ENCODE measurements around the gene ACOXL.

Gene ACOXL

DNA sequence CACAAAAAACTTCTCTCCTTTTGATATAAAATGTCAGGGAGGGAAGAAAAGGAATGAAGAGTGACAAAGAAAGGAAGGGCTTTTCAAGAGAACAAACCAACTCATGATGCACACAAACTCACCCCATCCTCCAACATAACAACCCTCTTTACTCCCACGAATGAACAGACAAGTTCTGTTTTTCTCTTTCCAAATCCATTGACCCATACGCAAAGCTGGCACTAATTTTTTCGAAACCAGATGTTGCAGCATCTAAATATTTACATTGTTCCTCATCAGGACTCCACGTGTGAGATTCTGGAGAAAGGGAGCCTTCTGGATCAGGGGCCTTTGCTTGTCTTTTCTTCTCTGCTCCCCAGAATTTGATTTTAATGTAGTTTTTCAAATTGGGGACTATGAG, 245.0 kb downstream of the ACOXL start:
- DNase-seq (ENCODE audit: low read depth in 2 of 2), result no peak

DNA sequence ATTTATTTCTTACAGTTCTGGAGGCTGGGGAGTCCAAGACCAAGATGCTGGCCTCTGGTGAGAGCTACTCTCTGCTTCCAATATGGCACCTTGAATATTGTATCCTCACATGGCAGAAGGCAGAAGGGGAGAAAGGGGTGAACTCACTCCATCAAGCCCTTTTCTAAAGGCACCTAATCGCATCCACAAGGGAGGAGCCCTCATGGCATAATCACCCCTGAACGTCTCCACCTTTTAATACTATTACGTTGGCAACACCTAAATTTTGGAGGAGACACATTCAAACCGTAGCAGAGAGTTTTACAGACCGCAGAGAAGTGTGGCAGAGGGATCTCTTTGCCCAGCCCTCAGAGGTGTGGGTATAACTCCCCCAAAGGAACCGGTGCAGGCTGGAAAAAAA, 245.8 kb downstream of the ACOXL start:
- DNase-seq (ENCODE audit: low read depth in 2 of 2), result no peak

DNA sequence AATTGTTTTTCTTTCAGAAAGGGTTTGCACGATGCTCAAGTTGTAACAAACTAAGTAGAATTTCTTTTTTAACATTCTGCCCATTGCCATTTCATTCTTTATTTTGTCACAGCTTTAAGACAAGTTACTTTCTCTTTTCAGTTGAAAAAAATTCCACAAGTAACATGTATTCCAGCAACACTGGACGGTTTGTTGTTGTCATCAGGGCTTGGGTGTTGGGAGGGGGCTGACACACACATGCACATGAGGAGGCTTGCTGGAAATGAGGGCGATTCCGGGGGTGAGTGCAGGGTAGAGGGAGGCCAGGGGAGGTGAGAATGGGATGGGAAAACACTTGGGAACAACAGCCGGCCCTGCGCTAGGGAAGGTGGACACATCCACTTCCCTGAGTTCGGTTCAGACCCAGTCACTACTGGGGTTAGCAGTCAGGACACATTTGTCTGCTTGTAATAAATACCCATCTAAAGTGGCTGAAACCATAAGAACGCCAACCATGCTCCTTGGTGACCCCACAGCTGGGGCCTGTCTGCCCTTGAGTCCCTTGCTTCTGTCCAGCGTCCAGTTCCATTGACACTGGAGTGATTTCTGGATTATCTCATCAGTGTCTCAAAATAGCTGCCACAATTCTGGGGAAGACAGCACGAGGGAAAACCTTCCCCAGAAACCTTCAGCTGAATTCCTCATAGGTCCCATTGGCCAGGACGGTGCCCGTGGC, 246.5 kb downstream of the ACOXL start:
- DNase-seq (ENCODE audit: low read depth in 2 of 2), result no peak

DNA sequence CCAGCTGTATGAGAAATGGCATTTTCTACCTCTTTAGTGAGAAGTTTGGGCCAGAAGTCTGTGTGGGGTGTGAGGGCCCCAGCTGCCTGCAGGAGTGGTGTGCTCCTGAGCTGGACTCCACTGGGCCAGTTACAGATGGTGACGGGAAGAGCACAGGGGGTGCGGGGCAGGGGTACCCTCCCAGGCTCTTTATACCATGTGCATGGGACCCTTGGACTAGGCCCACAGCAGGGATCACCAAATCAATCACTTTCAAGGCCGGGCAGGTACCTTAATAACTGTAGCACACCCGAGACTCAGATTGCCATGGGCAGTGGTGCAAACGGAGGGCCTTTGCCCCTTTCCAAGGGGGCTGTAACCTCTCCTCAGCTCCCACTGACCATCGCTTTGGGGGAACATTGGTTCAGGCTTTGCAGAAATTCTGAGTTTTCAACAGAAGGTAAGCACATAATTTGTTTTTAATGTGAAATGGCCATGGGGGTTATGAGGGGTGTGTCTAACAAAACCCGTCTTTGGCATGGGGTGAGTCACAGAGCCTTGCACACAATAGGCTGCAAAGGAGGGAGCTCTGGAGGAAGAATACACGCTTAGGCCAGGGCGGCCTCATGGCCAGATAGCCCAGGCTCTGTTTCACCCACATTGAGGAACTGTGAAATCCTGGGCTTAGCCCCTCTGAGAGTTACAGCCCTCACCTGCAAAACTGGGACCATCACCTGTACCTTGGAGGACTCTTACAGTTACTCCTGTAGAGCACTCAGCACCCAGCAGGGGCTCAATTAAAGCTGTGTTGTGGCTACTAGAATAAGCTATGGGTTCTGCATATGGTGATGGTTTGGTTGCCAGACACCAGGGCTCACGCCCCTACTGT, 247.3 kb downstream of the ACOXL start:
- no peak for DNase-seq (ENCODE audit: low read depth in 2 of 2)

DNA sequence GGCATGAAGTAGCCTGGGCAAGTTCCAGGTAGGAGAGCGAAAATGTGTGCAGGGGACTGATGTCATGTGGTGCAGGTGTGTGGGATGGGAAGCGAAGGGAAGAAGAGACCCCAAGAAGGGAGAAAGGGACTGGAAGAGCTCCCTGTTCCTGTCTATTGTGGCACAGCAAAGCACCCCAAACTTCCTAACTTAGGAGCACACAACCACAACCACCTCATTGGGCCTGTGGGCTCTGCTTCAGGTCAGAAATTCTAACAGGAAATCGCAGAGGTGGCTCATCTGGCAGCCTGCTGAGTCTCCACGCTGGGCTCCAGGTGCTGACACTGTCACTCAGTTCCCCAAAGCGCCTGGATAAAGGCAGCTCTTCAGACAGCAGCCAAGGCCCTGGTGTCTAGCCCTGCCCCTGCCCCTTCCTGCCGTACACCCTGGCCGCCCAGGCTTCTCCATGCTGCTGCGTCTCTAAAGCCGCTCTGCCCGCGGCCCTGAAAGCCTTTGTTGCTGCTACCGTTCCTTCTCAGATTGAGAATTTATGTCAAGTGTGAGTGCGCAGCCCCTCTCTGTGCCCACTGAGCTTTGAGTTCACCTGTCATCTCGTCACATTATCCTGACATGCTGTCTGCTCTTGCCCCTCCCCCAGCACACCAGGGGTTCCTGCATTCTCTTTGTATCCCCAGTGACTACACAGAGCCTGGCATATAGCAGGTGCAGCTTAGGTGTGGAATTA, 248.1 kb downstream of the ACOXL start:
- no peak for DNase-seq (ENCODE audit: low read depth in 2 of 2)

DNA sequence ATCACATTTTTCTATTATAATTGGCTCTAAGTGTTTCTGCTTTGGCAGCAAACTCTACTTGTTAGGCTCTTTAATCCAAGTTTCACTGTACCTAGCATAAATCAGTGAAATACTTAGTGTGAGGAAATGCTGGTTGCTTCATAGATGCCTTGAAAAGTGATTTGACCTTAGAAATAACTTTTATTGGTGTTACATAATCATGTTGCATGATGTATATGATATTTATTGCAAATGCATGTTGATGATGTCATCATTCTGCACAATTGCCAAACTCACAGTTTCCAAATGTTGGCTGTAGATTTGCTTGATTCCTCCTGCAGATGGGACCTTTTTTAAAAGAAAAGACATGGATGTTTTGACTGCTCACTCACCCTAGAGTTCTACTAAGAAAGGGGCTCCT, 250.8 kb downstream of the ACOXL start:
- no peak for DNase-seq (ENCODE audit: low read depth in 2 of 2)

DNA sequence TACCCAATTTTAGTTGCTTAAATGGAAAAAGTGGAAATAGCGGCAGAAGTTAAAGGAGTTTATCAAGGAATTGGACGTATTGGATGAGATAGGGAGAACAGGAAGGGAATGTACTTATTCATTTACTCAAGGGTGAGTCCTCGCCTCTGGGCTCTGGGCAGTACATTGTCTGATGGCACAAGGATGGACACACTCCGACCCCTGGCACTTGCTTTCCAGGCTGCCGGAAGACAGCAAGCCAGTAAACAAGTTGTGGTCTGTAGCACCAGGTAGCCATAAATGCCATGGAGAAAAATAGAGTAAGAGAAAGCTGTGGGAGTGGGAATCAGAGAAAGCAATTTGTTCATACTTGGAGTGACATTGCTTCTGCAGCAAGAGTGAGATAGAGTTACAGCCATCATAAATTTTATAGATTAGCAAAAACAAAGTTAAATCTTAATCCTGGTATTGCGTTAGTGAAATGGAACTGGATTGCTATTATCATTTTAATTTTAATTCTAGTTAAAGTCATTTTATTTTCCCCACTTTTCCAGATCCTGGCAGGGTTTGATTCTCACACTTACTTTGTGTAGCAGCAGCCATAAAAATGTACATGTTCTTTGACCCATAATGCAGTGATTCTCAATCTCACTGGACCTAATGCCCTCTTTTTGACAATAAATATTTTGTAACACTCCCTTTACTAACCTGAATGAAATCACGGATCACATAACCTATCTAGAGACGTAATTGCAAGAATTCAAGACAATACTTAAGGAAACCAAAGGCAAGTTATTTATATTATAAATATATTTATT, 252.5 kb downstream of the ACOXL start:
- DNase-seq (ENCODE audit: low read depth in 2 of 2), result no peak

DNA sequence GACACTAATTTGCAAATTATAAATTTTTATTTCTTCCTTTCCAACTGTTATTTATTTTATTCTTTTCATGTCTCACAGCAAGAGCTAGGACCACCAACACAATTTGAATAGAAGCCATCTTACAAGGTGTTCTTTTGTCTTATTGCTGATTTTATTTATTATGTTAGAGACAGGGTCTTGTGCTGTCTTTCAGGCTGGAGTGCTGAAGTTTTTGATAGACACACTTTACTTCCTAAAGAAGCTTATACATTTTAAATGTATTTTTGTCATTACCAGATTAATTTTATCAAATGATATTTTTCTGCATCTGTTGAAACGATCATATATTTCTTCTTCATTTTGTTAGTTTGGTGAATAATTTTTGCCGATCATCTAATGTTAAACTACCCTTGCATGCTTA, 258.1 kb downstream of the ACOXL start:
- no peak for DNase-seq (ENCODE audit: low read depth in 2 of 2)

DNA sequence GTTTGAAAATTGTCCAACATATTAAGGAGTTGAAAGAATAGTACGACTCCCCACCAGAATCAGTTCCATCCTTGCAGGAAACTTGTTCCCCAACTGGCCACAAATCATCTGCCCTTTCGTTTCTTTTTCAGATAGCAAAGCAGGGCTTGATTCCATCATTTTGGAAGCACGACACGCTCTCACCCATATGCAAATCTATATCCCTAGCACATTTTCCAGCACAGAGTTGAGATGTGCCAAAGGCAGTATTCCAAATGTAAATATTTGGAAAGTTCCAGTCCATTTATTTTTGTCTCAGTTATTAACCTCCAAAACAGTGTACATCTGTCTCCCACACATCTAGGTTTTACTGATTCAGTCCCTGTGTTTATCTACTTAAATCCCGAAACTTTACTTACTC, 259.5 kb downstream of the ACOXL start:
- DNase-seq (ENCODE audit: low read depth in 2 of 2), result no peak

DNA sequence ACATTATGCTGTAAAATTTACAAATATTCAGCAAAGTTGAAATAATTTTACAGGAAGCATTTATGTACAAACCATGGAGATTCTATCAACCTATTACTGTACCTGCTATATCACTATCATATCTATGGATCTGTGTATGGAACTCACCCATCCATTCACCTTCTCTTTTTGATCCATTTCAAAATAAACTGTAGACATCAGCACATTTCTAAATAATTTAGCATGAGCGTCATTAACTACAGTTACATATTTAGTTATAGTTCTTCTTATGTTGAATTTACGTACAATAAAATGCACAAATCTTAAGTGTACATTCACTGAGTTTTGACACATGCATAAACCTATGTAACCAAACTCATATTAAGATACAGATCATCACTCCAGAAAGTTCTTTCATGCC, 260.5 kb downstream of the ACOXL start:
- no peak for DNase-seq (ENCODE audit: low read depth in 2 of 2)

DNA sequence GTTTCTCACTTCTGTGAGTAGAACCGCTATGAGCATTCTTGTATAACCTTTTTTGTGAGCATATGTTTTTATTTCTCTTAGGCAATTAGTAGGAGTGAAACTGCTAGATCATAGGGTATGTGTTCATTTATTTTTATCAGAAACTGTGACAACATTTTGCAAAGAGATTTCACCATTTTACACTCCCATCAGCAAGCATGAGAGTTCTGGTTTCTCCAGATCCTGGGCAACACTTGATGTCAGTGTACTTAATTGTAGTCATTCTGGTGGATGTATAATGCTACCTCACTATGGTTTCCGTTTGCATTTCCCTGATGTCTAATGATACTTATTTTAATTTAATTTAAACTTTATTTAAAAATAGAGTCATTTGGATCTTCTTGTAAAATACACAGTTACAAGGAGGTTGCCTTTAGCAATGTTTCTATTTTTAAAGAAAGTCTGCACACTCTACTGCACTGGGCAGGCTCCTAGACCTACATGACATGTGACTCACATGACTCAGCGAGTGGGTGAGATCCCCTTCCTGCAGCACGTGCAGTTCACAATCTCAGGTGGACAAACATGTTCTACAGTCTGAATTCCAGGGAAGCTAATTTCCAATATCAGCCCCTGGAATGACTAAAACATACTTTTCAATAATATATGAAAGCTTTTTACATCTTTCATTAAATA, 261.3 kb downstream of the ACOXL start:
- DNase-seq (ENCODE audit: low read depth in 2 of 2), result no peak

DNA sequence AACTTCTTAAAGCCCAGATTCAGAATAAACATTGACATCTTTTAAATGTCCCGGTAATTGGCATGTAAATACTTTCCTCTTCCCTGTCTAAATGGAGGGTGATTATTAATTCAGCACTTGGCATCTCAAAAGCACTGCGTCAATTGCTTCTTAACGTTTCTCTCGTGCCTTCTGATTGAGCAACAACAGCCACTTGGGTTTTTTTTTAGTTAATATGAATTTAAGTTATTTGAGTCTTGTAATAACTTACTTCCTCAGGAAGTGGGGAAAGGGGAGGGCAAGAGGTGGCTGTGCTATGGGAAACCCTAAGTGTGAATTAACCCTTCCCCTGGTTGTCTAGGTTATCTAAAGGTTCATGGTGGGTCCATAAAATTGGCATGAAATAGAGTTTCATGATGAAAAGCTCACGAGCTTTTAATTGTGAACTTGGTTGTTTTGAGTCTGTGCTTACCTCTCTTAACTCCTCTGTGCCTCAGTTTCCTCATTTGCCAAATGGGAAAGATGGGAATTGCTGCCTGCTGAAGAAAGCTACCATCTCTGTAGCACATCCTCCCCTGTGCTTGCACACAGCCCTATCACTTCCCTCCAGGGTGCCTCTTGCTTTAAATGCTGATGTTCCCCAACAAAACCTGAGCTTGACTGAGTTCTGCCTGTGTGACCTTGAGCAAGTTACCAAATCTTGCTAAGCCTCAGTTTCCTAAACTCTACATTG, 262.0 kb downstream of the ACOXL start:
- no peak for DNase-seq (ENCODE audit: low read depth in 2 of 2)

DNA sequence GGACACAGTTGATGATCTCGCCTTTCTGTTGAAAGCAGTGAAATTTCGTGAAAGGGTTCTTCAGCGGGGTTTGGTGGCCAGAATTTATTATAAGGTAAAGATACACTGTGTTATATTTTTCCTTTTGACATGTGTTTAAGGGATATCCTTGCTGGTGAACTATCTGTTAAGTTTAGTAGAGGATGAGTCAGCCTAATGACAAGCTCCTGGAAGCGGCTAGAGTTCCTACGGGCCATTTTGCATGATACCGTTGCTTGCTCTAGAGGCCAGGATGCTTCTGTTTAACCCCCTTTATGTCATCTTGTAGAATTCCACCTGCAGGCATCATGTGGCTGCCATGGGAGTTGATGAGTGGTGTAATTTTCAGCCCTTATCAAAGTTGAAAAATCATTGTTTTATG, 263.5 kb downstream of the ACOXL start:
- DNase-seq (ENCODE audit: low read depth in 2 of 2), result no peak

DNA sequence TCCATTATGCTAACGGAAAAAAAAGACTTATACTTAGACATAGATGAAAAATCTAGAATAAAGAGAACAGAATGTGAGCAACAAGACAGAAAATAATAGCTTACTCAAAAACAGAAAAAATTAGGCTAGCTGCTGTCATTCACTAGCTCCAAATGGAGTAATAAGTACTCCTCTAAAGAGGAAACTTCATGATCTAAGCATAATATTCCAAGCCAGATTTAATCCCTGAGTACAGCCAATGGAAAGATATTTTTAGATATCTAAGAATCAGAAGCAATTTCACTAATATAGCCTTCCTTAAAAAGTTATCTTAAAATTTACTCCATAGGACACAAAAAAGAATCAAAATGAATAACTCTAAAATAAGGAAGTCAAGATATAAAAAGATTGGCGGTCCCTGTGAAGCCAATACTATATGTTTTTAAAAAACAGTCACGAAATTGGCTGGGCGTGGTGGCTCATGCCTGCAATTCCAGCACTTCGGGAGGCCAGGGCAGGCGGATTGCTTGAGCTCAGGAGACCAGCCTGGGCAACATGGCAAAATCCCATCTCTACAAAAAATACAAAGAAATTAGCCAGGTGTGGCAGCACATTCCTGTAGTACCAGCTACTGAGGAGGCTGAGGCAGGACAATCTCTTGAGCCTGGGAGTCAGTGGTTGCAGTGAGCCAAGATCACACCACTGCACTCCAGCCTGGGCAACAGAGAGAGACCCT, 265.1 kb downstream of the ACOXL start:
- no peak for DNase-seq (ENCODE audit: low read depth in 2 of 2)

DNA sequence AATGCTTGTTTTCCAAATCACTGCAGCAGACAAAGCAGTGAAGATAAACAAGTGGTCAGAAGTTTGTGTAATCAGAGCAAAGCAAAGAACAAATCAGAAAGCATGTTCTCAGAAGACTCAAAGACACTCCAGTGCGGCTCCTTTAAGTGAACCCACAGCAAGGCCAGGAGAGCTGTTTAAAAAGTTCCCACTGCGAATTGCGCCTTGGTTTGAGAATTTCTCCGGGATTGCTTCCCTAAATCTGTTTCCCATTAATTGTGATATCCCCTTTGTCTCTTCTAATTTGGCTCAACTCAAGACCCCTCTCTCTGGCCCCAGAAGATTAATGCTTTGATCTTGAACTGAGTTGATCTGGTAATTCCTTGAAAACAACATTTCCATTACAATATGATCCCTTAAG, 265.9 kb downstream of the ACOXL start:
- DNase-seq (ENCODE audit: low read depth in 2 of 2), result no peak

DNA sequence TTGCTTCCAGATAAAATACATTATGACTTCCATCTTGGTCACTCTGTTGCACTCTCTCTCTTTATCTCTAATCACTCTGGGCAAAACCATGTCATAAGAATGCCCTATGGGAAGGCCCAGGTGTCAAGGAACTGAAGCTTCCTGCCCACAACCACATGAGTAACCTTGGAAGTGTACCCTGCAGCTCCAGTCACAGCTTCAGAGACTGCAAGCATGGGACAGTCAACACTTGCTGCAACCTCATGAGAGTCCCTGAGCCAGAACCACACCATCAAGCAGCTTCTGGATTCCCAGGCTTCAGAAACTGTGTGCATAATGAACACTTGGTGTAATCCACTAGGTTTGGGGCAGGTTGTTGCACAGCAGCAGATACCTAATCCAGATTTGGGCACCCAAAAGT, 267.3 kb downstream of the ACOXL start:
- no peak for DNase-seq (ENCODE audit: low read depth in 2 of 2)

DNA sequence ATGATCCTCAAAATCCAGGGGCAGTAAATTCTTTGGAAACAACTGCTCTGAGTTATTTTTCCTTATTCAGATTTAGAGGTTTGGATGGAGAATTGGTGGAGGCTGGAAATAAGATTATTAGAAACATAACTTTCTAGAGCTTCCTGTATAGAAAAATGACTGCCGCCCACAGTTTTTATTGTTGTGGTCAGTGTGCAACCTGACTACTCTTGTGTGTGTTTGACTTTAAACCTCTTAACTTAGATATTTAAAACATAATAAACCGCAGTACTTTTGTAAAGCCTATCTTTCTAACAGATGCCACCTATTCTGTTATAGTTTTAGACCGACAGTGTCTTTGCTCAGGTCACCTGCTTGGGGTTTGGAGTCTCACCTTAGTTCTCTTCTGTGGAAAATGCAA, 272.9 kb downstream of the ACOXL start:
- no peak for DNase-seq (ENCODE audit: low read depth in 2 of 2)

DNA sequence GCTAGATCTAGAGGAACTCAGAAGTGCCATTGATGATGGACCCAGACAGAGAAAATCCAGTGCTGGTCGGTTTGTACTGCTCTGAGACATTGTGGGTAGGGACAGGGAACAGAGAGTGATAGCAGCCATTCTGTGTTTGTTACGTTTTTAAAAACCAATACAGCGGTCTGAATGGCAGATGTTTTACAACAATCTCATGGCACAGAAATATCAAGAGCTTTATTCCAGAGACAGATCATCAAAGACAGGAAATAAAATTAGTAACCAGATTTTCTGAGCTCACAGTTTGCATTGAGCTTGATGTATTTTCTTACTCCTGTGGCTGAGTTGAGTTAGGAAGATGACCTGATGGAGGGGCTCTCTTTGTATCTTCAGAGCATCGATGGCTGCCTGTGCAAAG, 273.4 kb downstream of the ACOXL start:
- no peak for DNase-seq (ENCODE audit: low read depth in 2 of 2)

DNA sequence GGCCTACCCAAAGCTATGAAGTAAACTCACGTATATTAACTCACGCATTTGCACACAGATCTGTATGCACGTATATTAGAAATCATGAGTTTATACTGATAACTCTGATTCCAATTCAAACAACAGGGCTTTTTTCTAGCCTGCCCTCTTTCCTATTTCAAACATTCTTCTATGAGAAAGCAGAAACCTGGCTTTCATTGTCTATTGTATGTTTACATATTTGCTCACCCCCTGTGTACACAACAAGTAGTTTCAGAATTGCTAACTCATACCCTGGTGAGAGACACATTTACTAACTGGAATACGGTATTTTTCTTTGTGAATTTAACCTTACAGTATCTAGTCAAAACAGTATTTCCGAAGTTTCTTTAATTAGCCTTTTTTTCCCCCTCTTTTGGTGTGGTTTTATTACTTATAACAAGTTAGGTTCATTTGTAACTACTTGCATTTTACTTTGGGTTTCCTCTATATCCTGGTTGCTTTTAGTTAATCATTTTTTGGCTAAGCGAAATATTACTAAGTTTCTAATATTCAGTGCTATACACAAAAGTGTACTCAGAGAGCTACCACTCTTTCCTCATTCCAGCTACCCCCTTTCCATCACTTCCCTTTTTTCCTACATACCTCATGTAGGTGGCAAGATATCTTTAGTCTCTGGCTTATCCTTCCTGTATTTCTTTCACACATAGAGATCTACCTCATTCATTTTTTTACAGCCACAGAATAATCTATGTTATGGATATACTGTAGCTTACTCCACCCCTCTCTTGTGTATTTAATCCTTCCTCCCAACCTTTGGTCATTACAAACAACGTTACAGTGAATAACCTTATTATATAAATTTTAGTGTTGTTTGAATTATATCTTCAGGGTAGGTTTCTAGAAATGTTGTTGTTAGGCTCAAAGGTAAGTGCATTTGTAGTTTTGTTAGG, 275.6 kb downstream of the ACOXL start:
- DNase-seq (ENCODE audit: low read depth in 2 of 2), result no peak
